GM19043 (cell line): ENCODE data around the gene CALD1.
A peak's percentile ranks its signal among the peaks of the same experiment; 100 is the strongest.

Experiments used
- ATAC-seq: cut with Tn5 transposase; IDR thresholded peaks from one replicate; pipeline ENCODE4 v1.9.1; 2021; ENCODE audit warnings: low read depth; ENCODE audit not compliant: unreplicated experiment

The CALD1 gene

DNA sequence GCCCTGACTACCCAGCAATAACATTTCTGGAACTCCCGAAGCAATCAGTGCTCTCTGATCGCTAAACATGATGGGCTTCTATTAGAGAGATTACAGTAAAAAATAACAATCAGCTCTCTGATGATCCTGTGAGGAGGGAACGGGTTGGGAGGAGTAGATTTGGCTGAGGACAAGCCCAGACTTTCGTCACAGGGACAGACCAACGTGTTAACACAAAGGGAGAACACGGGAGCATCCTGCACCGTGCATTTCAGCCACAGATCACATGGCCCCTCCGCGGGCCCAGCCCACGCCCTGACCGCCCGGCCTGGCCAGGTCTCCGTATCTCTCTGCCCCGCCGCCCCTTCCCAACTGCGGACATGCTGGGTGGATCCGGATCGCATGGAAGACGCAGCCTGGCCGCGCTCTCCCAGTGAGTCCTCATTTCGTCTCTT, 111.8 kb downstream of the CALD1 start:
- no peak for ATAC-seq

- no peak for ATAC-seq
Observed at GRCh38 chr7:134891696-134892678, 112.6 kb downstream of the CALD1 start.

DNA sequence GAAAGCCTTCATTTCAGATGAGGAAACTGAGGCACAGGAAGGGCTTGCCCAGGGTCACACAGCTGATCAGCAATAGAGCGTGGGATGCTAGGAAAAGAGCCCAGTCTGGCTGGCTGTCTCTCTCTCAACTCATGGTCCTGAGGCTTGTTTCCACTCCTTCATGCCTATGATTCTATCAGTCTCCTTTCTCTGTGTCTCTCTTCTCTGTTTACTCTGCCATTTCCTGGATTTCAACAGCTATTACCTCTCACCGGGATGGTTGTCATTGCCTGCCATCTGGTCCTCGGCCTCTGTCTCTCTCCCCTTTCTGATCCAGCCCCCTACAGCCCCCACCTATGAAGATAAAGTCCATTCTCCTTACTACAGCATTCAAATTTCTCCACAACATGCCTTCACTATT, 113.5 kb downstream of the CALD1 start:
- ATAC-seq, result no peak

DNA sequence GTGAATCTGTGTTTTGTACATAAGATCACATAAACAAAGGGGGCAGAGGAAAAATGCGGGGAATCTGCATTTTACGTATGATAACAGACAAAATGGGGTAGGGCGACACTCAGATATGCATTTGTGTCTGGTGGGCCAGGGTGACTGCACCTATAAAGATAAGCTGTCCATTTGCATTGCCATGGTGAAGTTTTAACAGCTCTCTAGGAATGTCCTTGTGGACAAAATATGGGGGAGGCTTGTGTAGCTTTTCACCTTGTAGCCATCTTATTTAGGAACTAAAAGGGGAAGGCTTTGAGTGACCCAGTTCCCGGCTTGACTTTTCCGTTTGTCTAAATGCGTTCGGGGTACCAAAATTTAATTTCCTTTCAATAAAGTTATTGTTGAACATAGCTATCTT, 114.5 kb downstream of the CALD1 start:
- no peak for ATAC-seq

GRCh38 chr7:134894928-134895327, 115.5 kb downstream of the CALD1 start:
- ATAC-seq, result no peak

GRCh38 chr7:134896073-134896472, 116.6 kb downstream of the CALD1 start:
- no peak for ATAC-seq

DNA sequence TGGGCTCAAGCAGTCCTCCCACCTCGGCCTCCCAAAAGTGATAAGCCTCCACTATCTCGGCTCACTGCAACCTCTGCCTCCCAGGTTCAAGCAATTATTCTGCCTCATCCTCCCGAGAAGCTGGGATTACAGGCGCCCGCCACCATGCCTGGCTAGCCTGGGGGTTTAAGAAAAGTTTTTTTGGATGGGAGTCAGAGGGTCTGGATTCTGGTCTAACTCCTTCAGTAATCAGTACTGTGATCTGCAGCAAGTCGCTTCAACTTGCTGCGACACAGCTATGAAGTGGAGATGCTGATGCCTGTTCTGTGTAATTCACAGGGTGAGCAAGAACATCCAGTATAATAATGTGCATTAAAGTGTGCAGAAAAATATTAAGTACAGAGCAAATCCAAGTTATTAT, 118.5 kb downstream of the CALD1 start:
- ATAC-seq, result no peak

GRCh38 chr7:134899729-134900128, 120.3 kb downstream of the CALD1 start:
- ATAC-seq, result no peak

DNA sequence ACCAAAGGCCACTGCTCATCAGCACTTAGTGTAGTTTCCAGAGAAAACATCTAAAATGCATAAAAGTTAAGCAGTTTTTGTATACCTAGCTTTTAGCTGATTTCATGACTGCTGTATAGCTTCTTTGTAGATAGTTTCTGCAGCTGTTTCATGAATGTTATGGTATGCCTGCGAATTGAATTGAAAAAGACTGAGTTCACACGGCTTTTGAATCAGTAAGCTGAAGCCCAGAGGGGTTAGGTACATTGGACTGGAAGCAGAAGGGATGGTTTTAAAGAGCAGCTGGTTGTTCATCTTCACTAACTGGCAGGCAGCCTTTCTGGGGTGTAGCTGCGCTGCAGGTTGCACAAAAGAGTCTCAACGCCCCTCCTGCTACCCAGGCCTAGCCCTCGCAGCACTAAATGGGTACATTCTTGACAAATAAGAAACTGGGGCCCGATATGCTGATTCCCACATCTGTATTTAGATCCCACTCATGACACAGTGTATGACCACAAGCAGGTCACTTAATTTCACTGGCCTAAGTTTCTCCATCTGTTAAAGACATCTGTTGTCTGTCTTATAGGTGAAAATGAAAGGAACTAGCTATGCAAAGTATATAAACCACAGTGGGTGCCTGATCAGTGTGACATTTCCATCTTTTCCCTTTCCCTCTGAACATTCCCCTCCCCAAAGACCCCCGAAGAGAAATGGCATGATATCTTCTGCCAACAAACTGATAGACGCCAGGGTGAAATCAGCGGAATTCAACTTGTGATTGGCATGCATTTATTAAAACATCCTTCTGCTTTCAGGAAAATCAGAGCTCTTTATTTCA, 120.9 kb downstream of the CALD1 start:
- peak; percentile 82 for ATAC-seq

- ATAC-seq, result no peak
Observed at GRCh38 chr7:134901389-134902020, 122.1 kb downstream of the CALD1 start.

GRCh38 chr7:134902058-134902457, 122.6 kb downstream of the CALD1 start:
- no peak for ATAC-seq

DNA sequence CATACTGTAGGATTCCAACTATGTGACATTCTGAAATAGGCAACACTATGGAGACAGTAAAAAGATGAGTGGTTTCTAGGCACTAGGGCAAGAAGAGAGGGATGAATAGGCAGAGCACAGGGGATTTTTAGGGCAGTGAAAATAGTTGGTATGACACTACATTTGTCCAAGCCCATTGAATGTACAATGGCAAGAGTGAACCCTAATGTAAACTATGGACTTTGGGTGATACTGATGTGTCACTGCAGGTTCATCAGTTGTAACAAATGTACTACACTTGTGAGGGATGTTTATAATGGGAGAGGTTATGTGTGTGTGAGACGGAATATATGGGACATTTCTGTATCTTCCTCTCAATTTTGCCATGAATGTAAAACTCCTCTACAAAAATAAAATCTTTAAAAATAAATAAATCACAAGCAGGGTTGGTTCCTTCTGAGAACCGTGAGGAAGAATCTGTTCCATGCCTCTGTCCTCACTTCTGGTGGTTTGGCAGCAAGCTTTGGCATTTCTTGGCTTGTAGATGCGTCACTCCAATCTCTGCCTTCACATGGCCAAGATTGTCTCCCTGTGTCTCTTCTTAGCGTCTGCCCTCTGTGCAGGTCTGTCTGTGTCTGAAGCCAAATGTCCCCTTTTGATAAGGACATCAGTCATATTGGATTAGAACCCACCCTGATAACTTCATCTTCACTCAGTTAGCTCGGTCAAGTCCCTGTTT, 123.8 kb downstream of the CALD1 start:
- ATAC-seq, result no peak

DNA sequence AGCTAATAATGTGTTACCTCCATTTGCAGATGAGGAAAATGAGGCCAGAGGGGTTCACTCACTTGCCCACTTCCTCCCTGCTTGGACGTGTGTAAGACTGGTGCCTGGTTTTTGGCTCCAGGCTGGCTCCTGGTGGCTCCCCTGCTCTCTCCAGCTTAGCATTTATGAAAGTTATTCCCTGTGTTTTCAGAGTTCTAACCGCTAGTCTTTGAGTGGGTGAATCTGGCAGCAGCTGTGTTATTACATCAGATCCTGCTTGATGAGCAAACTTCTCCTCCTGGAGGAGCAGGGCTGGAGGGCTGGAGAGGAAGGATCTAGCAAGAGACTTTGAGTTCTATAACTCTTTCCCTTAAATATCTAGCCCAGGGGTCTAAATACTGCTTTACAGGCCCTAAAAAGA, 125.9 kb downstream of the CALD1 start:
- no peak for ATAC-seq

DNA sequence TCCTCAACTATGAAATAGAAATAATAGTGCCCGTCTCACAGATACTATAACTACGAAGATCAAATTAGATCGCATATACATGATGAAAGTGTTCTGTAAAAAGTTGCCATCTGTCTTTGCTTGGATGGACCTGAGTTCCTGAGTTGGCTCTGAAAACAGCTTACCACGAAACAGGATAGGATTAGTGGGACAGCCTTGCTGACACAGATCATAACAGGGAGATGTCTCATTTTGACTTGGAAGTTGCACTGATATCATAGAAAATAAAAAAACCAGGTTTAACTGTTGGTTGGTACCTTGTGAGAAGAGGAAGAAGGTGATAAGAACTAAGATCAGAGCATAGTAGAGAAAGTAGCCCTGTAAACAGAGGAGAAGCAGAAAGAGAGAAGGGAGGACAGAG, 127.6 kb downstream of the CALD1 start:
- no peak for ATAC-seq

DNA sequence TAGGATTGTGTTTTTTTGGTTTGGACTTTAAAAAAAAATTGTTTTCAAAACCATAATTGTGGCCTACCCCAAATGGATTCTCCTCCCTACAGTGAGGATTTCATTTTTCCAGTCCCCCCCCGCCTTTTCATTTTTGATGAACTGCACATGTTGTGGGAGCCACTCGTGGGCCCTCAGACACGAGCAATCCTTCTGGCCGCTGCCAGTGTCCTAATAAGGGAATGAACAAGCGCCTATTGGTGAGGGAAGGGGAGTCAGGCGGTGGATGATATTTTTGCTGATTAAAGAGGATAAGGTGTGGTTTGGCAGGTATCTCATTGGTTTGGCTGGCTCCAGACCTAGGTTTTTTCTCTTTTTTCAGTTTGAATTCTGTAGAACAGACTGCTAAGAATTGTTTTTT, 128.2 kb downstream of the CALD1 start:
- no peak for ATAC-seq

- ATAC-seq, result no peak
Observed at GRCh38 chr7:134908289-134908688, 128.9 kb downstream of the CALD1 start.

DNA sequence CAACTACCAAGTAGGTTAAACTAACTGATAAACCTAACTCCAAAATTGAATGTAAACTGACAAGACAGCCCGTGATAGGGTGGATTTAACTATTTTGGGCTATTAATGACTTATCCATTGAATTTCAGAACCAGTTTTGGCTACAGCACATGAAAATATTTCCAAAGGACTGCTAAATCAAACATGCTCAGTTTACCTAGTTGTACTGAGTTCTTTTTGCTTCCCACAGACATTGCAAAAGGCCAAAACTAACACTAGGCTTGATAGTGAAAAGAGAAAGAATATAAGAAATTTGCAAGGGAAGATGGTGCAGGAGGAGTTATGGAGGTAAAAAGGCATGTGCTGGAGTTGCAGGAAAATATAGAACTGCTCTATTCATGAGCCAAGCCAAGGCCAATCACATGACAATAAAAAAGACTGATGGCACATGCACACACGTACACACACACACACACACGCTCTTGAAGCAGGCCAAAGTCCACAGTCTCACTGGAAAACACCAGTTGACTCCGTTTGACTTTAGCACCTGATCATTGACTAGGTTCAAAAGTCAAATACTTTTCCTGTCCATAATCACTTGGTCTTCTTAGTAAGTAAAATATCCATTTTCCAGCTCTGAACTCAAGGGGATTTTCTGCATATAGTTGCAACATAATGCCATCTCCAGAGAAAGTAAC, 130.9 kb downstream of the CALD1 start:
- no peak for ATAC-seq

DNA sequence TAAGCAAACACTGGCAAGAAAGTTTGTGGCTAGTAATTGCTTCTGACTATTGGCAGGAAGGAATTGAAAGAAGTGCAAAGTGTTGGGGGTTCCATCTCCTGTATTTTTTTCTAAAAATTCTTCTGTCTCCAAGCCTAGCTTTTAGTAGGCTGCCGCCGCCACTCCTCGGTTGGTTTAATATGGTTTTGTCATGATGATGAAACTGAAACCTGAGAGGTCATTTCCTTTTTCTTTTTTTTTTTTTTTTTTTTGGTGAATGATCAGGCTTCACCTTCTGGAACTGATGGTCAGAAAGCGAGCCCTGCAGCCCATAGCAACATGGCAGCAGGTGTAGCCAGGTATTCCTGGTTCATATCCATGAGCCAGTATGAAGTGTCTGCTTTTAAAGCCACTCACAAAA, 131.5 kb downstream of the CALD1 start:
- no peak for ATAC-seq

DNA sequence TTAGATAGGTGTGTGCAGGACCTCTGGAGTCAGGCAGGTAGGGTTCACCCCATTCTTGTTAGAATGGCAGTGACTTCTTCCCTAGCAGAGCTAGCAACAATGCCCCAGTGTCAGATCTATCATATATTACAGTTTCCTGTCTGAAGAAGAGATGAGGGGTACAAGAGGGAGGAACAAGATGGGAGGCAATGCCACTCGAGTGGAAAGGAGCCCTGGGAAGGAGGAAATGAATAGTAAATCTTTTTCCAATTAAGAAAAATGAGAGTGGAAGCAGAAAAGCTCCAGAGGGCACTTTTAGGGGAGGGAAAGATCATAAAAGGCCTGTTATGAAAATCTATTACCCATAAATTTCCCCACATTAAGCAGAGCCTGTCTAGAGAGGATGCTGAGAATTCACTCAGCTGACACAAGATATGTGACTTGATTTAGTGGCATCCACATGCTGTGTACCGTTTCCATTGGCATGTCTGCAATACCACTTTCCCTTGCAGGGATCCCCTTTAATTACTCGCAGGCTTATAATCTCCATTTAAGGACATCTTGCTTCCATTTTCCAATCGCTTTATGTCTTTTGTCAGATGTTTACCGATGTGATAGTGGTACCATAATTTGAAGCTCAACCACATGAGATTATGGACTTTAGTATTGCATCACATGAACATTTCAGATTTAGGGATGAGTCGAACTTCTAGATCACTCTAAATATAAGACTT, 136.9 kb downstream of the CALD1 start:
- ATAC-seq, result no peak
